ENCODE results near the gene FOXQ1. TPM values are rescaled to one million over a fixed set of nuclear protein-coding genes. Genes with fewer than 3 reads are reported as not detected.
"Not testable (repeated sequence)": the region's sequence is repeated elsewhere in the genome, so short reads cannot be mapped to it uniquely, and the experiment has no call there.

The FOXQ1 gene
- total RNA-seq, 4 donors from 2014 or later, result not detected

DNA sequence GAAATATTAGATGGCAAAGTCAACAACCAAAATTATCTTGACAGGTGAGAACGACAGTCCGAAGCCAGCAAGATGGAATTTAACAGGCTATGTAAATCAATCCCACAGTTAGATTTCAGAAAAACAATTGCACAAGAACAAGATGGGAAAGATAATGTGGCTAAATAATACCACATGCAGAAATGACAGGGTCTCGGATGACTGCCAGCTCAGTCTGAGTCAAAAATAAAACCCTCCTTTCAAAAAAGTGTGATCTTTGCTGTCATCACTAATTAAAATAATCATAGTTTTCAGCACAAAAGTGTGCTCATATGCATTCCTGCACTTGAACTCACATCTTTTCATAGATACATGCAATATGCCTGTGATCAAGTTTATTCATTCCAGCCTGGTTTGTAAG, 25.9 kb downstream of the FOXQ1 start:
- TF ChIP-seq, protein P1, sequence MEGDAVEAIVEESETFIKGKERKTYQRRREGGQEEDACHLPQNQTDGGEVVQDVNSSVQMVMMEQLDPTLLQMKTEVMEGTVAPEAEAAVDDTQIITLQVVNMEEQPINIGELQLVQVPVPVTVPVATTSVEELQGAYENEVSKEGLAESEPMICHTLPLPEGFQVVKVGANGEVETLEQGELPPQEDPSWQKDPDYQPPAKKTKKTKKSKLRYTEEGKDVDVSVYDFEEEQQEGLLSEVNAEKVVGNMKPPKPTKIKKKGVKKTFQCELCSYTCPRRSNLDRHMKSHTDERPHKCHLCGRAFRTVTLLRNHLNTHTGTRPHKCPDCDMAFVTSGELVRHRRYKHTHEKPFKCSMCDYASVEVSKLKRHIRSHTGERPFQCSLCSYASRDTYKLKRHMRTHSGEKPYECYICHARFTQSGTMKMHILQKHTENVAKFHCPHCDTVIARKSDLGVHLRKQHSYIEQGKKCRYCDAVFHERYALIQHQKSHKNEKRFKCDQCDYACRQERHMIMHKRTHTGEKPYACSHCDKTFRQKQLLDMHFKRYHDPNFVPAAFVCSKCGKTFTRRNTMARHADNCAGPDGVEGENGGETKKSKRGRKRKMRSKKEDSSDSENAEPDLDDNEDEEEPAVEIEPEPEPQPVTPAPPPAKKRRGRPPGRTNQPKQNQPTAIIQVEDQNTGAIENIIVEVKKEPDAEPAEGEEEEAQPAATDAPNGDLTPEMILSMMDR (IDR thresholded peaks at IDR 0.05), result no peak
- DNase-seq (ENCODE audit: low spot score) (no peak), ATAC-seq (ENCODE audit: low FRiP score) (no peak)

- DNase-seq (ENCODE audit: low spot score) (no peak), ATAC-seq (ENCODE audit: low FRiP score) (no peak)
- TF ChIP-seq, protein P1 (IDR thresholded peaks at IDR 0.05), result no peak
These were observed 34.2 kb downstream of the FOXQ1 start for GRCh38 chr6:1346101-1346500.

GRCh38 chr6:1346558-1347091, 34.7 kb downstream of the FOXQ1 start:
- ATAC-seq (ENCODE audit: low FRiP score) (no peak), DNase-seq (ENCODE audit: low spot score) (no peak)
- TF ChIP-seq, protein P1 (IDR thresholded peaks at IDR 0.05), result no peak

DNA sequence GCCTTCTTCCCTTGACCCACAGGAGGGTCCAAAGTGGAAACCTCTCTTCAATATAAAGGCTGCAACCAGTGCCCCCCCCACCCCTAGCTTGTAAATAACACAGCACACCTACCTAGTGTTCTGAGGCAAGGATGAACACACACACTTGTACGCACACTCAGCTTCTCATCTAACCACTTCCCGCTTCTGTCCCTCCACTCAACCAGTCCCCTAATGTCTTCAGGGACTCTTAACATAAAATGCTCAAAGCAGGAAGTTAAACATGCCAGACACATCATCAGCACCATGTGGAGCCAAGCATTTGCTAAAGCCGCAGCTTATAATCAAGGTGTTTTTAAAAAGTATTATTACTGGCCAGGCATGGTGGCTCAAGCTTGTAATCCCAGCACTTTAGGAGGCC, 35.3 kb downstream of the FOXQ1 start:
- no peak for DNase-seq (ENCODE audit: low spot score)
- TF ChIP-seq, protein P1 (IDR thresholded peaks at IDR 0.05), result no peak
- no peak for ATAC-seq (ENCODE audit: low FRiP score)

DNA sequence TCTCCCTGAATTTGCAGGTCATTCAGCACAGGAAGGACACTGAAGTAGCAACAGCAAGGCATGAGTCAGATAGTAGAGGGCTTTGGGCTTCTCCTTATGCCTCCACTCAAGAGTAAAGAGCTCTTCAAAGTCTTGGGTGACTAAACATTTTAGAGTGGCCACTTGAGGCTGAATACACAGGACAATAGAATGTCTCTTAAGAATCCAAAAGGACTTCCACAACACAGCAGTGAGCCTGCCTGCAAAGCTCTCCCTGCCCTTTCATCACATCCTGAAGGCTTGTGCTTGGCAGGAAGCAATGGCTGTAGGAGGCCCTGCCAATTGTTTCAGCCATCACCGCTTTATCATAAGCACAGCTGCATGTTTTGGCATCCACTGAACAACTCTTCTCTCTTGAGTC, 36.8 kb downstream of the FOXQ1 start:
- no peak for ATAC-seq (ENCODE audit: low FRiP score)
- no peak for DNase-seq (ENCODE audit: low spot score)
- TF ChIP-seq, protein P1 (IDR thresholded peaks at IDR 0.05), result no peak

- DNase-seq (ENCODE audit: low spot score), result no peak
- no peak for ATAC-seq (ENCODE audit: low FRiP score)
- TF ChIP-seq, protein P1 (IDR thresholded peaks at IDR 0.05), result no peak
These were observed 37.8 kb downstream of the FOXQ1 start for GRCh38 chr6:1349655-1350054.

GRCh38 chr6:1351381-1352008, 39.6 kb downstream of the FOXQ1 start:
- ATAC-seq (ENCODE audit: low FRiP score) (no peak), DNase-seq (ENCODE audit: low spot score) (no peak)
- TF ChIP-seq, protein P1 (IDR thresholded peaks at IDR 0.05), result no peak

- not testable (repeated sequence) for DNase-seq (ENCODE audit: low spot score); ATAC-seq (ENCODE audit: low FRiP score)
These were observed 43.2 kb downstream of the FOXQ1 start for GRCh38 chr6:1355068-1355467.

GRCh38 chr6:1361717-1362116, 49.8 kb downstream of the FOXQ1 start:
- not testable (repeated sequence) for DNase-seq (ENCODE audit: low spot score); ATAC-seq (ENCODE audit: low FRiP score)

All from omental fat pad (tissue), 4 donors.